Activated naive CD4-positive, alpha-beta T cell treated with anti-CD3 and anti-CD28 coated beads for 36 hours (primary cell): ENCODE measurements around the gene SULT6B1. TPM values are rescaled to one million over a fixed set of nuclear protein-coding genes. Genes with fewer than 3 reads are reported as not detected.
"Not testable (repeated sequence)": the region's sequence is repeated elsewhere in the genome, so short reads cannot be mapped to it uniquely, and the experiment has no call there.

ENCODE experiments used
- CTCF ChIA-PET: fragments of 350-600 bp; sonication (Branson Sonifier 250); formaldehyde crosslinking; loops from one replicate; lab custom pipeline; 2021; ENCODE audit warnings: antibody characterized with exemption; lab: Charles Lee
- DNase-seq: peaks from one replicate; pipeline ENCODE4 v3.0.0-alpha.2; 2020
- H3K27ac Mint-ChIP-seq: one replicate; pipeline ENCODE4 v1.8.0; 2021; ENCODE audit warnings: mild to moderate bottlenecking, mixed read lengths
- H3K27me3 Mint-ChIP-seq: one replicate; pipeline ENCODE4 v1.8.0; 2021; ENCODE audit warnings: low read depth, mixed read lengths
- H3K36me3 Mint-ChIP-seq: one replicate; pipeline ENCODE4 v1.8.0; 2021; ENCODE audit warnings: low read depth, mixed read lengths
- H3K4me1 Mint-ChIP-seq: one replicate; pipeline ENCODE4 v1.8.0; 2021; ENCODE audit warnings: low read depth, mixed read lengths
- H3K4me3 Mint-ChIP-seq: one replicate; pipeline ENCODE4 v1.8.0; 2021; ENCODE audit warnings: mild to moderate bottlenecking, moderate library complexity, mixed read lengths
- H3K9me3 Mint-ChIP-seq: one replicate; pipeline ENCODE4 v1.8.0; 2021; ENCODE audit warnings: mixed read lengths
- intact Hi-C: fragments of 100-400 bp; cut with micrococcal nuclease; formaldehyde crosslinking; loops from one replicate; pipeline ENCODE4 v1.15.1; 2023
- total RNA-seq, 2 experiments: library from RNA; stranded (reverse); gene quantifications; one replicate each; pipeline ENCODE4 v1.2.3, GENCODE V29; 2021

Gene SULT6B1, protein sequence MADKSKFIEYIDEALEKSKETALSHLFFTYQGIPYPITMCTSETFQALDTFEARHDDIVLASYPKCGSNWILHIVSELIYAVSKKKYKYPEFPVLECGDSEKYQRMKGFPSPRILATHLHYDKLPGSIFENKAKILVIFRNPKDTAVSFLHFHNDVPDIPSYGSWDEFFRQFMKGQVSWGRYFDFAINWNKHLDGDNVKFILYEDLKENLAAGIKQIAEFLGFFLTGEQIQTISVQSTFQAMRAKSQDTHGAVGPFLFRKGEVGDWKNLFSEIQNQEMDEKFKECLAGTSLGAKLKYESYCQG
- not detected for total RNA-seq

DNA sequence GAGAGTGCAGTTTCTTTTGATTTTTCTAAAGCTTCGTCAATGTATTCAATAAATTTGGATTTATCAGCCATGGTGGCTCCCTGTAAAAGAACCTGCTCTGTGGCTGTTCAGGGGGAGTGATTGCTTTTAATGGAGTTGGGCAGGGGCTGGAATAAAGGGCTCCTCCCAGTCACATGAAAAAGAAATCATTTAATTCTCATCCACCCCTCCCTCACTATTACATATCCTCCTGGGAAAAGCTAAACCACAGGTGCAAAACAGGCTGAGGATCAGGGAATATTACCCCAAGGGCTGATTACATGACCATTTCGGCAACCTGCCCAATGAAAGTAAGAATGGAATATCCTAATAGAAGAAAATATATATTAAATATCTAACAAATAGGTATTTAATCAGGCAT lies at the start of gene SULT6B1:
Gene SULT6B1, minus strand, starts transcription at position 101 of the 400 bp plus-strand sequence. Its CDS starts 30 bp downstream, at position 71.
- H3K27ac Mint-ChIP-seq = no peak within 1 kb of the TSS
- H3K27me3 Mint-ChIP-seq = no peaks in the 10 kb centered on the region
- H3K4me3 Mint-ChIP-seq = no peak within 1 kb of the TSS
- no peaks in the 10 kb centered on the region for H3K9me3 Mint-ChIP-seq
- intact Hi-C loops = no loop called here
- H3K36me3 Mint-ChIP-seq = no peaks in the 10 kb centered on the region
- CTCF ChIA-PET = no interaction called here
- no peak for DNase-seq
- H3K4me1 Mint-ChIP-seq = no peaks in the 10 kb centered on the region

DNA sequence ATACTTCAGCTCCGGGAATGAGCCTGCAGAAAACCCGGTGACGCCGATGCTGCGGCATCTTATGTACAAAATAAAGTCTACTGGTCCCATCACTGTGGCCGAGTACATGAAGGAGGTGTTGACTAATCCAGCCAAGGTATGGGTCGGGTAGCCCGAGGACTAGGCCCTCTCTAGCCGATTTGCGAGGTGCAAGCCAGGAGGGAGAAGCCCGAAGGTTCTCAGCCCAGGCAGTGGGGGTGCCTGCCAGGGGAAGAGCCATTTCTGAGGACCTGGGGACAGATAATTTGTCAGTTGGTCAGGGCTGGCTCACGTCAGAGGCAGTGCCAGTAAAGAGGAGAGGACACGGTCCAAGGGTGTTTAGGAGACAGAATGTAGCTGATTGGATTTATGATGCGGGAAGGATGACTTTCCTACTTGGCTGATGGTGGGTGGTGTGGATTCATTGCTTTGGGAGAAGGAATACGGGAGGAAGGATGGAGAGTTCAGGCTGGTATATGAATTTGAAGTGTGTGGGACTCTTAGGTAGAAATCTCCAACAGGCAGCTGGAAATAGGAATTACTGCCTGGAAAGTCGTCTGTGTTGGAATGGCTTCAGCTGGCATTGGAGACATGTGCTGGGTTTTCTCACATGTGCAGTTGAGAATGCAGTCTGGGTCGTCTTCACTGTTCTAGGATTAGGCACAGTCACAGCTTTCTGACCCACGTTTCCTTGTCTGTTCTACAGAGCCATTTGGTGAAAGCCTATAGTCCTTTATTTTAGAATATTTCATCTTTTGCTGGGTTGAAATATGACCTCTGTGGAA lies 43.9 kb upstream of the SULT6B1 start:
- Mint-ChIP-seq H3K4me3 (no peak overlapping the region), H3K27ac (no peak overlapping the region), H3K9me3 (no peaks in the 10 kb centered on the region), H3K36me3 (peaks cover 27% of the 10 kb centered on the region), H3K27me3 (no peaks in the 10 kb centered on the region), H3K4me1 (peaks cover 33% of the 10 kb centered on the region)
- intact Hi-C loops = loop anchor here (5.0 kb wide), 3 partner anchors 75 to 620 kb away; partner anchors contain the start of gene EIF2AK2
- CTCF ChIA-PET = interaction anchor here (1.3 kb wide), 1 partner anchor 31 kb away, joined by 3 read pairs; no protein-coding TSS in a partner anchor
- DNase-seq = no peak

DNA sequence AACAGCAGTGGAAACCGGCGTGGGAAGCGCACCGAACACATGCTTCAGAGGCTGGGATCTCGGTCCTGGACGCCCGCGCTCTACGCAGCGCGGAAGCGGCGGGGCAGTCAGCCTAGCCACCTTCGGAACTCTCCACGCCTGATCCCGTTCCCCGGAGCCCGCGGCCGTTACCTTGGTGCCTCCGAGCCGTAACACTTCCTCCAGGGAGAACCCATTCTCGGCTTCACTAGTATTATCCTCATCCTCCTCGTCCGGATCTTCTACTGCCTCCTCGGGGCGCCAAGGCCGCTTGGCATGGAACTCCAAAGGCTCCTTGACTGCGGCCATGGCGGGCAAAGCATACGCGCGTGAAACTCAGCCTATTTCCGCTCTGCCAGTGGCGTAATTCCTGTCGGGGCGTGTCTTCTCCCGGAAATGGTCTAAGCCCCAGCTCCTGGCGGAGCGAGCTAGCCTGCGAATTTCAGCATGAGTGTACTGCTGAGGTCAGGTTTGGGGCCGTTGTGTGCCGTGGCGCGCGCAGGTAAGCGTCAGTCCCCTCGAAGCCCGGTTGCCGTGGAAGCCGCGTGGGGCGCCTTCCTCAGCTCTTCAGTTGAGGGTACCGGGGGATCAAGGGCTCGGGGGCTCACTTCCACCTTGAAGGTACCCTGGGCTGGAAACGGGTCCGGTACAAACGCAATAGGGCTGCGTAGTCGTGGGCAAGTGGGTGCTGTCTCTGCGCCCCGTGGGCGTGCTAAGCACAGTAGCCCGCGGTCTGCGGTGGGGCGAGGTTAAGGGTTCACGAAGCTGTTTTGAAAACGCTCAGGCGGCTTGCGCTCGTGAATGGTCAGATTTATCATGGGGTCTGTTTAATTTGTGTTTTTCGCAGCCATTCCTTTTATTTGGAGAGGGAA lies 43.0 kb upstream of the SULT6B1 start, which contains the start of the genes CEBPZ and NDUFAF7:
Gene CEBPZ, minus strand, starts transcription at position 356 of the 890 bp plus-strand sequence. Its CDS starts 29 bp downstream, at position 327.
Gene NDUFAF7, plus strand, starts transcription at position 418 of the 890 bp plus-strand sequence. Its CDS starts 48 bp downstream, at position 466.
- Mint-ChIP-seq H3K27me3 (no peaks in the 10 kb centered on the region), H3K9me3 (no peaks in the 10 kb centered on the region), H3K36me3 (peaks cover 28% of the 10 kb centered on the region), H3K27ac (no peak within 1 kb of the TSS), H3K4me1 (peaks cover 40% of the 10 kb centered on the region), H3K4me3 (no peak within 1 kb of the TSS)
- CTCF ChIA-PET = interaction anchor here (1.3 kb wide), 1 partner anchor 32 kb away, joined by 3 read pairs; no protein-coding TSS in a partner anchor
- intact Hi-C loops = loop anchor here (1.0 to 5.0 kb wide), 12 partner anchors 13 to 639 kb away; partner anchors contain the start of genes CEBPZOS, EIF2AK2, GPATCH11 and HEATR5B
- peak; percentile 96 for DNase-seq

DNA sequence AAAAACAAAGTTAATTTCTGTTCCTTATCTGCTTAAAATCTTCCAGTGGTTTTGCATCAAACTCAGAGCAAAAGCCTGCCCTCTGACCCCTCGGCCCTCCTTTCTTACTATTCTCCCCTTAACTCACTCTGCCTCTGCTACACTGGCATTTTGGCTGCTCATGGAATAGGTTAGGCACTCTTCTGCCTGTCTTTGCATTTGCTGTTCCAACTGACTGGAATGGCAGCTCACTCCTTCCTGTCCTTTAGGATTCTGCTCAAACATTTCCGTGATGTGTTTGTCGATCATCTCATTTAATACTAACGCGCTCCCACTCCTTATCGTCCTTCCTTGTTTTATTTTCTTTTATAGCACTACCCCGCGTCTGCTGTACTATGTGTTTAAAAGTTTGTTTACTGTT lies 42.1 kb upstream of the SULT6B1 start:
- Mint-ChIP-seq H3K36me3 (peaks cover 26% of the 10 kb centered on the region), H3K9me3 (no peaks in the 10 kb centered on the region), H3K4me1 (peaks cover 47% of the 10 kb centered on the region), H3K4me3 (no peak overlapping the region), H3K27me3 (no peaks in the 10 kb centered on the region), H3K27ac (no peak overlapping the region)
- CTCF ChIA-PET = no interaction called here
- intact Hi-C loops = loop anchor here (2.0 to 5.0 kb wide), 7 partner anchors 16 to 640 kb away; partner anchors contain the start of gene EIF2AK2
- no peak for DNase-seq

DNA sequence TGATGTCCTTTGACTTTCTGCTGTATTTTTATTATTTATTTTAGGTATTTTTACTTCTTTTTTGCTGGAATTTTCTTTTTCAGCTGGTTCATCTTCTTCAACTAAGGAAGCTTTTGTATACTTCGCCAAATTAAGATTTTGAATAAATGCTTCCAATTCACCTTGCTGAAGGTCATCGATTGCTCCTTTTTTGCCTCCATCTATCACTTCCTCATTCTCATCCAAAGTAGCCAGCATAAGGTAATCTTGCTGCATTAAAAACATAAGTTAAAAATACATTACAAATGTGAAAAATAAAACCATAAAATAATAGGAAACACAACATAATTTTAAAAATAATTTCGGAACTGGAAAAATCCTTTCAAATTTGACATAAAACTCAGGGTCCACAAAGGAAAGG lies 40.3 kb upstream of the SULT6B1 start:
- H3K27me3 Mint-ChIP-seq = no peaks in the 10 kb centered on the region
- intact Hi-C loops = no loop called here
- peaks cover 49% of the 10 kb centered on the region for H3K4me1 Mint-ChIP-seq
- H3K27ac Mint-ChIP-seq = no peak overlapping the region
- CTCF ChIA-PET = interaction anchor here (0.9 kb wide), 1 partner anchor 9 kb away, joined by 4 read pairs; no protein-coding TSS in a partner anchor
- no peak for DNase-seq
- no peak overlapping the region for H3K4me3 Mint-ChIP-seq
- no peaks in the 10 kb centered on the region for H3K9me3 Mint-ChIP-seq
- H3K36me3 Mint-ChIP-seq = peaks cover 29% of the 10 kb centered on the region

DNA sequence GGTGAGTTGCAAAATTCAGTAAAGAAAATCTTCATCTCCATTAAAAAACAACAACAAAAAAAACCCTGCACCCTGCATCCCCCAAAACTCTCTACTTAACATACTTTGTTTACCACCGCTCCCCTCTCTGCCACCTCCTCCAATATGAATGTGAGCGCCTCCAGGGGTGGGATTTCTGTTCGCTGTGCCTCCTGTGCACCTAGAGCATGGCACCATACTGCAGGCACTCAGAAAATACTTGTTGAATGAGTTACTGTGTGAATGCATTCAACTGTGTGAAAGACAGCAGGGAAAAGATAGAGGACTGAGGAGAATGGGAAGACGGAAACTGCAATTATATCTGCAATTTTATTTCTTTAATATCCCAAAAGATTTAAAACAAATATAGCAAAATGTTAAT lies 38.4 kb upstream of the SULT6B1 start:
- Mint-ChIP-seq H3K27me3 (no peaks in the 10 kb centered on the region), H3K9me3 (no peaks in the 10 kb centered on the region), H3K4me3 (peak overlapping the region; percentile 6), H3K36me3 (peaks cover 40% of the 10 kb centered on the region), H3K27ac (no peak overlapping the region), H3K4me1 (peaks cover 65% of the 10 kb centered on the region)
- CTCF ChIA-PET = no interaction called here
- DNase-seq = no peak
- intact Hi-C loops = no loop called here

DNA sequence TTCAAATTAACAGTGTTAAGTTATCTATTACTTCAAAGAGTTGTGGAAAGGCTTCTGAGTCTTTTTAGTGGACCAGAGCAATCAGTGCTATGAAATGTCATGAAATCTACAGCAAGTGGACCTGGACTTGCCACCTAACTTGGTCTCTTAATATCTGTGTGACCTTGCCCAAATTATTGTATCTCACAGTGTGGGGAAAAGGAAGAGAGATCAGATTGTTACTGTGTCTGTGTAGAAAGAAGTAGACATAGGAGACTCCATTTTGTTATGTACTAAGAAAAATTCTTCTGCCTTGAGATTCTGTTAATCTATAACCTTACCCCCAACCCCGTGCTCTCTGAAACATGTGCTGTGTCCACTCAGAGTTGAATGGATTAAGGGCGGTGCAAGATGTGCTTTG lies 36.7 kb upstream of the SULT6B1 start:
- H3K27ac Mint-ChIP-seq = peak overlapping the region; percentile 52
- H3K4me3 Mint-ChIP-seq, H3K27me3 Mint-ChIP-seq, H3K9me3 Mint-ChIP-seq, intact Hi-C loops, DNase-seq, CTCF ChIA-PET: not testable (repeated sequence)
- H3K4me1 Mint-ChIP-seq = peaks cover 65% of the 10 kb centered on the region
- peaks cover 56% of the 10 kb centered on the region for H3K36me3 Mint-ChIP-seq

DNA sequence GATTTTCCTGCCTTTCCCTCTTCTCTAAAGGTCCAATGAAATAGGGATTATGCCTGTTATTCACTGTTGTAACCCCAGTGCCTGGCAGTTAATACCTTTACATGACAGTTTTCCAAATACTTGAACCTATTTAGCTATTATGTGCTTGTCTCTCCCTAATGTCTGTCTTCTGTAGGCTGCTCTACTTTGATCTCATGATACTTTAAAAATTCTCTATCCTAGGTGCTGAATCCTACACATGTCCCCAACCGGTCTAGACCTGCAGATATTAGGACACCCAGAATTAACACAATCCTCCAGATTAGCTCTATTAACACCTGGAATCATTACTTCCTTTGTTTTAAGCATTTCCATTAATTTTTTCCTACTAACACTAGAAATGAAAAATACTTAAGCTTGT lies 35.6 kb upstream of the SULT6B1 start:
- DNase-seq = no peak
- H3K4me1 Mint-ChIP-seq = peaks cover 56% of the 10 kb centered on the region
- no peaks in the 10 kb centered on the region for H3K27me3 Mint-ChIP-seq
- no peaks in the 10 kb centered on the region for H3K9me3 Mint-ChIP-seq
- no peak overlapping the region for H3K4me3 Mint-ChIP-seq
- peaks cover 56% of the 10 kb centered on the region for H3K36me3 Mint-ChIP-seq
- intact Hi-C loops = no loop called here
- CTCF ChIA-PET = no interaction called here
- no peak overlapping the region for H3K27ac Mint-ChIP-seq

DNA sequence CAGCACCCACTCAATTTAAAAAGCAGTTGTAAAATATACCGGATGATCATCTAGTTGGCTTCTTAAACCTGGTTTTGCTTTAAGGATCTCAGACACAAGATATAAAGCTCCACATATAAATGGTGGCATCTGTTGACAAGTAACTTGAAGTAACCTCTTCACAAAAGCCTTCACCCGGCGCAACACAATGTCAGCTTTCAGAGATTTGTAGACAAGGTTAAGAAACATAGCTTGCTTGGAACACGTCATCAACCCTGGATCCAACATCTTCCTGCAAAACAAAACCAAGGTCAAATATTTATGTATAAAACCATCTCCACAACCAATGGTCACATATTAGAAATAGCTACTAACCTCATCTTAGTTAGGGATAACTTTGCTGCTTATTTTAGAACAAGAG lies 34.7 kb upstream of the SULT6B1 start:
- peaks cover 51% of the 10 kb centered on the region for H3K4me1 Mint-ChIP-seq
- DNase-seq = no peak
- intact Hi-C loops = no loop called here
- H3K9me3 Mint-ChIP-seq = no peaks in the 10 kb centered on the region
- H3K36me3 Mint-ChIP-seq = peaks cover 58% of the 10 kb centered on the region
- CTCF ChIA-PET = no interaction called here
- no peaks in the 10 kb centered on the region for H3K27me3 Mint-ChIP-seq
- no peak overlapping the region for H3K27ac Mint-ChIP-seq
- no peak overlapping the region for H3K4me3 Mint-ChIP-seq

DNA sequence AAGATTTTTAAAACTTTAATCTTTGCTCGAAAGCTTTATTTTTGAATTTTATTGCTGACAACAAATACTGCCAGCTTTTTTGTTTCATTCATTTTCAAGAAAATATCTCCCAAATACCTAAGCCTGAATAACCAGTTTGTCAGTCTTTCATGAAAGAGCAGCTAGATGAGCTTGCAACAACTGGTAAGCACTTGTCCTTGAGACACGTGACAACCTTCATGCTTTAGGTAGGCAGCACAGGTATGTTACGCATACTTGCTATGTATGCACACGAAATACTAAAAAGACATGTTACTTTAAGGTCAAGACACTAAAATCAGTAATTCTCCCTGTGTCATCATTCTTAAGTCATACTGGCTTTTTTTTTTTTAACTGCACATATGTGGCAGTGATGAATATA lies 30.6 kb upstream of the SULT6B1 start:
- peaks cover 26% of the 10 kb centered on the region for H3K4me1 Mint-ChIP-seq
- intact Hi-C loops = no loop called here
- no peaks in the 10 kb centered on the region for H3K27me3 Mint-ChIP-seq
- no peak for DNase-seq
- peaks cover 51% of the 10 kb centered on the region for H3K36me3 Mint-ChIP-seq
- no peak overlapping the region for H3K4me3 Mint-ChIP-seq
- H3K9me3 Mint-ChIP-seq = no peaks in the 10 kb centered on the region
- no peak overlapping the region for H3K27ac Mint-ChIP-seq
- CTCF ChIA-PET = interaction anchor here (0.7 to 1.3 kb wide), 2 partner anchors 9 to 93 kb away, joined by 3 to 4 read pairs; no protein-coding TSS in a partner anchor

DNA sequence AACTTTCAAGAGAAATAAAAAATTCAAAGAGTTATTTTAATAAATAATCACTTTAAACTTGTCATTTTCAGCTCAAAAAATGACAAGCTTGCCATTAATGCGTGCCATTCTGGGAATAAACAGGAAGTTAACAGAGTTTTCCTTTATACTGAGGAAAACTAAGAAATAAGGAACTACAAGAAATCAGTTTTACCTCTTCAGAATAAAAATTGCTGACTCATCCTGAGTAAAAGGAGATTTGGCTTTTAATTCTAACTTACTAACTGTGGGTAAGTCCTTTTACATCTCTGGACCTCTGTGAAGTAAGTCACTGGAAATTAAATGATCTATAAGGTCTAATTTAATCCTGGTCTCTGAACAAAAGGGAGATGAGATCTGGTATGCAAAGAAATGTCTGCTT lies 26.8 kb upstream of the SULT6B1 start:
- intact Hi-C loops = loop anchor here (2.0 kb wide), 1 partner anchor 16 kb away; the partner anchor contains the start of genes CEBPZ and NDUFAF7
- Mint-ChIP-seq H3K4me3 (no peak overlapping the region), H3K27me3 (no peaks in the 10 kb centered on the region), H3K4me1 (peaks cover 7% of the 10 kb centered on the region), H3K9me3 (peaks cover 1% of the 10 kb centered on the region), H3K27ac (peak overlapping the region; percentile 75), H3K36me3 (peaks cover 50% of the 10 kb centered on the region)
- CTCF ChIA-PET = interaction anchor here (1.1 to 1.3 kb wide), 2 partner anchors 15 to 20 kb away, joined by 3 to 4 read pairs; no protein-coding TSS in a partner anchor
- no peak for DNase-seq
